HG03432 (cell line): Measurements from ENCODE around the gene SAMHD1.
"Not testable (repeated sequence)": the region's sequence is repeated elsewhere in the genome, so short reads cannot be mapped to it uniquely, and the experiment has no call there.

Source experiments
- ATAC-seq: cut with Tn5 transposase; IDR thresholded peaks from one replicate; pipeline ENCODE4 v1.9.1; 2021; ENCODE audit warnings: mild to moderate bottlenecking, moderate library complexity; ENCODE audit not compliant: unreplicated experiment

Gene SAMHD1

DNA sequence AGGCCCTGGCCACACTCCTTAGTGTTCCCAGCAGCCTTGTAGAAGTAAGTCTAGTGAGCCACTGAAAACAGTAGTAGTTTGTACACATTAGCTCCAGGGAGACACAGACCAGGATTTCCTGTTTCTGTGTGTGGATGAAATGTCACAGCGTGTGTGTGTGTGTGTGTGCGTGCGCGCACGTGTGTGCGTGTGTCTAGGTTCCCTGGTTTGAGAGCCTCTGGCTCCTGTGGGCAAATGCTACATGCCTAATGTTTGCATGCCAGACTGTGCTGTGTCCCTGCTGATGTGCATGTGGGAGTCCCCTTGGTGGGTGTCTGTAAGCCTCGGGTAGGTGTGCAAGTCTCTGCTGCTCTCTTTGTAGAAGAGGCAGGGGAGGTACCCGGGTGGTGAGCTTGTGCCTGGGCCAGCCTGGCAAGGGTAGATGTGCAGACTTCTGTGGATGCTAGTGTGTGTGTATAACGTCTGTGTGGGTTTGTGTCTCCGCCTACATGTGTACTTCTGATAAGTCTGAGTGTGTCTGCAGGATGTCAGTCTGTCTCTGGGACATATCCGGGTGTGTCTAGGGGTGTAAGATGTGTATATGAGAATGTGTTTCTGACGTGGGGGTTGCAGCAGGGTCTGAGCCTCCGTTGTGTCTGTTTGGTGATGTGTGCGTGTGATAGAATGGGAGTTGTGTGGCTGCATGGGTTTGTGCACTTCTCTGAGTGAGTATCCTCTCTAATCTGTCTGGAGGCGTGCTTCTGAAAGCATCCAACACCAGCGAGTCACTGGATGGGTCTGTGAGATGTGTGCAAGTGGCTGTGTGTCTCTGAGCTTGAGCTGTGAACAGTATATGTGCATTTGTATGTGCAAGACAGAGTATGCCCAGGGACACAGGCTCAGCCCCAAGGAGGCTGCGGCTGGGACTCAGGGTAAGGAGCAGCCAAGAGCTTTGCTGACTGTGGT lies 94.5 kb downstream of the SAMHD1 start:
- ATAC-seq: no peak

DNA sequence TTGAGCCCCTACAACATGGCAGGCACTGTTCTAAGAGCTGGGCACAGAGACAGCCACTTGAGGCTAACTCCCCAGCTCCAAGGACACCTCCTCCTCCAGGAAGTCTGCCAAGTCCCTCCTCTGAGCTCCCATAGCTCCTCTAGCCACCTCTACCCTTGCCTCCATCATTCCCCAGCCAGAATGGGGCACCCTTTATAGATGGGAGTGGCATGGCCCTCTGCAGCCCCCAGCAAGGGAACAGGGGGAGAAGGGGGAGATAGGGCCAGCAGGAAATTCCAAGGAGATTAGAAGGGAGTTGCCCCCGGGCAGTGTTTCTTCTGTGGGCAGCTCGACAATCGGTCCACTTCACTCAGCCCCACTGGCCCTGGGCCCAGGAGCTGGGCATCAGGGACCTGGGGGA lies 95.3 kb downstream of the SAMHD1 start:
- no peak for ATAC-seq

DNA sequence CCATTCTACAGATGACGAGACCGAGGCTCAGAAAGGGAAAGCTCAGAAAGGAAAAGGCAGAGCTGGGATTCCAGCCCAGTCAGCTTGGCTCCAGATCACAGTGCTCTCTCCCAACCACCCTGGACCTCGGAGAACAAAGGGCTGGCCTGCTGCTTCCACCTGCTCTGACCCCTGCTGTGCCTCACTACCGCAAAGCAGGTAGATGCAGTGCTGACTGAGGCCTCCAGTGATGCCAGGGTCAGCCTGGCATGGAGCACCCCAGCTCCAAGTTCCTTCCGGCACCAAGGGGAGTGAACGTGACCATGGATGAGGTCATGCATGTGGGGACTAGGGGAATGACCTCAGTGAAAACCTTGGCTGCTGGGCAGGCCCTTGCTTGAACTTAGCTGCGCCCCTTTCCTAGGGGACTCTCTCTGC lies 96.3 kb downstream of the SAMHD1 start:
- ATAC-seq: no peak

DNA sequence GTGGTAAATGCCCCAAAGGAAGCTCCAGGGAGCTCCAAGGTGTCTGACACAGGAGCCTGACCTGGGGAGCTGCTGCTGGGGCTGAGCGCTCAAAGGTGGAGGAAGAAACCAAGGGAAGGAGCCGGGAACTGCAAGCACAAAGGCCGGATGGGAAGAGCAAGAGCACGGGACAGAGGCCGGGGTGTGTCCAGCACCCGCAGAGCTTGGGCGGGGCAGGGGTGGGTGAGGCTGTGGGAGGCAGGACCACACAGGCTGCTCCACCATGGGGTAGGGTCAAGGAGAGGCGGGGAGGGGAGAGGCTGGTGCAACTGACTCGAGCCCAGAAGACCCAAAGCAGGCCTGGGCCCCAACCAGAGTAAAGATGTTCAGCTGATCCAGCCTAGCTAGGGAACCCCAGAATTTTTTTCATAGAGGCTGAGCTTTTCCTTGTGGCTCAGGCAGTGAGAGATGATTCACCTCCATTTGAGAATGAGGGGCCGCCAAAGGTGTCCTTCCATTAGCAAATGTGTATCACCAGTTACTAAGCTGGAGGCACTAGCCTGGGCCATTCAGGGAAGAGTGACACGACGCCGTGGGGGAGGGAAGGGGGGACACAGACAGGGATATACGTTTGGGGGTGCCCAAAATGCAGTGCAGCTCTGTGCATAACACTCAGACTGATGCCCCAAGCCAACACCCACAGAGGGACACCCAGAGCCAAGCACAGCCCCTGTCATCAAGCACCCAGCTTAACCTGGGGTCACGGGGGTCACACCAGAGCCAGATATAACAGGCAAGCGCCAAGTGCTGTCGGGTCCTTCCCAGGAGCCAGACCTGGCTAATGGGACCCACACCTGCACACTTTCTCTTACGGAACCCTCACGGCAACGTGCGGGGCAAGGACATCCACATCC lies 96.9 kb downstream of the SAMHD1 start:
- ATAC-seq: no peak

DNA sequence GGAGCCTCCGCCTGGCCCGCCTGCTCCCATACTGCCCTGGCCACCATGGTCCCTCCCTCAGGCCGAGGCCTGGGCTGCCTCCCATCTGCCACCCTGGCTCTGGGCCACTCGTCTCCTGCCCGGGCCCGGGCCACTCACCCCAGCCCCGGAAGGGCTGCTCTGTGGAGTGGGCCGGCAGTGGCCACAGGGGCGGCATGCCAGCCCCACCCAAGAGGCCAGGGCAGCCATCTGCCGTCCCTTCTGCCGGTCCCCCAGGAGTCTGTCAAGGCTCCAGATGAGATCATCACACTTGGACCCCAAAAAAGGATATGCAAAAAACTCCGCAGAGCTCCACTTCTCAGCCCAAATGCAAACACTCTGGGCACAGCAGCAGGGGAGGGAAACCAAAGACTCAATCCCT lies 99.3 kb downstream of the SAMHD1 start:
- peak; percentile 44 for ATAC-seq

DNA sequence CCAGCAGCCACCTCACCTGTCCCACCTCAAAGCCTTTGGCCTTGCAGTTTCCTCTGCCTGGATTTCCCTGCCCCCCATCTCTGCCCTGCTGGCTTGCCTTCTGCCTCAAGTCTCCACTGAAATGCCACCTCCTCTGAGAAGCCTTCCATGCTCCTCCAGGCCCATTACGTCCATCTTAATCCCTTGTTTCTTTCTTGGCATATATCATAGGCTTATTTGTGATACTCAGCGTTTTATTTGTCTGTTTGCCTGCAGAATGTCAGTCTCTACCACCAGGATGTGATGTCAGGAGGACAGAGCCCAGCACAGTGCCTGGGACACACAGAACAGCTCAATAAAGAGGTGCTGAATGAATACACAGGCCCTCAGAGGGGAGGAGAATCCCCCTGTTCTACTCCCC lies 100.0 kb downstream of the SAMHD1 start:
- ATAC-seq: no peak

DNA sequence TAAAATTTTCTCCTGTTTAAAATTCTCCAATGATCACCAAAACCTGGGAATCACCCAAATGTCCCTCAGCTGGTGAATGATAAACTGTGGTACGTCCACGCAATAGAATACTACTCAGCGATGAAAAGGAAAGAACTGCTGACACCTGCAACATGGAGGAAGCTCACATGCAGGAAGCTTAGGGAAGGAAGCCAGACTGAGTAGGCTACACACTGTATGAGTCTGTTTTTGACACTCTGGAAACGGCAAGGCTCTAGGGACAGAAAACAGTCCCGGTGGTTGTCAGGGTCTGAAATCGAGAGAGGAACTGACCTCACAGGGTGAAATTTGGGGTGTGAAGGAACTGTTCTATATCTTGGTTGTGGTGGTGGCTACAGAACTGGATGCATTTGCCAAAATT lies 100.7 kb downstream of the SAMHD1 start:
- no peak for ATAC-seq

DNA sequence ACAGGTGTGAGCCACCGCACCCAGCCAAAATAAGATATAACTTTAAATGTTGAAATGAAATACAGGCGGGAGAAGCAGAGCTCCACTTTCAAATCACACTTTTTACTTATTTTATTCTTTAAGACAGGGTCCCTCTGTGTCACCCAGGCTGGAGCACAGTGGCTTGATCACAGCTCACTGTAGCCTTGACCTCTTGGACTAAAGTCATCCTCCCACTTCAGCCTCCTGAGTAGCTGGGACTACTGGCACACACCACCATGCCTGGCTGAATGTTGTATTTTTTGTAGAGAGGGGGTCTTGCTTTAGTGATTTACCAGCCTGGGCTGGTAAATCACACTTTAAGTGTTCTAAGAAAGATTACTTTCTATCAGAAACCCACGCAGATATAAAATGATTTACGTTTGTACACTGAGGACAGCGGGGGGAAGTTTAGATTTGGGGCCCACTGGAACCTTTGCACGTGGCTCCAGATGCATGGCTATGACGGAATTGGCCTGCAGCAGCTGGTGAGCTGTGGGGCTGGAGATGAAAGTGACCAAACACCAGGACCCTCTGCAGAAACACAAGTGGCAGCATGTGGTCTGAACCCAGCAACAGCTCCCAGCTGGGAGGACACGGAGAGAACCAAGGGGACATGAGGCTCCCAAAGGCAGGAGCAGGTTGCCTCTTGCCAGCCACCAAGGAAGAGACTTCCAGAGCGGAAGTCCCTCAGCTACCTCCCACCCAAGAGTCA lies 102.0 kb downstream of the SAMHD1 start:
- ATAC-seq: no peak

DNA sequence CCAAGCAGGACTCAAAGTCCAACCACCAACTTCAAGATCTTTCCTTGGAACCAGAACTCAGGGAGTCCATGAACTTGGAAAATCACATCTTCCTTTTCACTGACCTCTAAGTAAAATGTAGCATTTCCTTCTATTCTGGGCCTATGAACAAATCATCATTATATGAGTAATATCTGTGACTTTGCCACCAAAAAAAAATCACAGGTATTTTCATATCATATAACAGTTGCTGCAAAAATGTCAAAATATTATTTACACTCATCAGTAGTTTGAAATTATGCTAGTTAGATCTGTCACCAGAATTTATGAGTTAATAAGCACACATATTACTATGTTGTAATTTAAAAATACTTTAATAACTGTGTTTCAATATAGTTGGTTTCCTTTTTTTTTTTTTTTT lies 102.8 kb downstream of the SAMHD1 start:
- no peak for ATAC-seq

DNA sequence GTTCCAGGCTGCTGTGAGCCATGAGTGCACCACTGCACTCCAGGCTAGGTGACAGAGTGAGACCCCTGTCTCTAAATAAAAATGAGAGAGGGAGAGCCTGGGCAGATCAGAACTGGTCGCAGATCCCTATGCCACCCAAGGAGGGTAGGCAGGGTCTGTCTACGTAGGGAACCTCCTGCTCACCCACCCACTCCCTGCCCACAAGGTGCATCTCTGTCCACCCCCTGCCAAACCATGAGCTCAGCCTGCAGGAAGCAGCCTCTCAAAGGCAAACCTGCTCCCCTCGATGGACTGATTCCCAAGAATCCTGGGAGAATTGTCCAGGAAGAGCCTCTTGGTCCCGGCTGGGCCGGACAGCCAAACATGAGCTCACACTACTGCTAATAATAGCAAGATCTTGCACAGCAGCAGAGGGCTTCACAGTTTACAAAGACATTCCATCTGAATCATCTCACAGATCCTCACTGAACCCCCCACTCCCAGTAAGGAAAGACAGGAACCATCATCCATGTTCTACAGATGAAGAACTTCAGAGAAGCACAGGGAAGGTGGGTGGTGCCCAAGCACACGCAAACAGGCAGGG lies 103.3 kb downstream of the SAMHD1 start:
- no peak for ATAC-seq

DNA sequence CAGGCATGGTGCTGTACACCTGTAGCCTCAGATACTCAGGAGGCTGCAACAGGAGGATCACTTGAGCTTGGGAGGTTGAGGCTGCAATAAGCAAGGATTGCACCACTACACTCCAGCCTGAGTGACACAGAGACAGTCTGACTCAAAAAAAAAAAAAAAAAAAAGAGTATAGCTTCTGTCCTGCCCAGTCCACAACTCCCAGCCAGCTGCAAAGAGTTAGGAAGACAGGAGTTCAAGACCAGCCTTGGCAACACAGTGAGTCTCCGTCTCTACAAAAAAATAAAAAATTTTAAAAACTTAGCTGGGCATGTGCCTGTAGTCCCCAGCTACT lies 103.8 kb downstream of the SAMHD1 start:
- ATAC-seq: no peak

DNA sequence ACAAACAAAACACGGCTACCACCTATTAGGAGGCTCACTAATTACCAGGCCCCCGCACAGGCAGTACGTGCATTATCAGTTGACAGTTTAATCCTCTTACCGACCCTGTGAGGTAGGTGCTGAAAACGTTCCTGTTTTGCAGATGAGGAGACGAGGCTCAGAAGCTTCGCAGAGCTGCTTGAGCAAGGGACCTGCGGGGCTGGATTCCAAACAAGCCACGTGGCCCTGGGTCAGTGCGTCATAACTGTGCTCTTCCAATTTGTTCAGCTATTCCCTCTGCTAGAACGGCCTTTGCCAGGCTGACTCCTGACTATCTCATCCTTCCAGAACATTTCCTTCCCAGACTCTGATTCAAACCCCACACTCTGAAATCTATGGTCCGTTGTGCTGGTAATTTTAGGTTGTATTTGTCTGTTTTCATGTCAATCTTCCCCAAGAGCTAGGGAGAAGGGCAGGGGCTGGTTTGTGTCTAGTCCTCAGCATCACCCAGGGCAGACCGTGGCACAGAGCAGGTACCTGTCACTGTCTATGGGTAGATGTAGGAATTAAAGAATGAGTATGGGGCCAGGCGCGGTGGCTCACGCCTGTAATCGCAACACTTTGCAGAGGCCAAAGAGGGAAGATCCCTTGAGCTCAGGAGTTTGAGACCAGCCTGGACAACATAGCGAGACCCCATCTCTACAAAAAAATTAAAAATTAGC lies 104.3 kb downstream of the SAMHD1 start:
- ATAC-seq: no peak

DNA sequence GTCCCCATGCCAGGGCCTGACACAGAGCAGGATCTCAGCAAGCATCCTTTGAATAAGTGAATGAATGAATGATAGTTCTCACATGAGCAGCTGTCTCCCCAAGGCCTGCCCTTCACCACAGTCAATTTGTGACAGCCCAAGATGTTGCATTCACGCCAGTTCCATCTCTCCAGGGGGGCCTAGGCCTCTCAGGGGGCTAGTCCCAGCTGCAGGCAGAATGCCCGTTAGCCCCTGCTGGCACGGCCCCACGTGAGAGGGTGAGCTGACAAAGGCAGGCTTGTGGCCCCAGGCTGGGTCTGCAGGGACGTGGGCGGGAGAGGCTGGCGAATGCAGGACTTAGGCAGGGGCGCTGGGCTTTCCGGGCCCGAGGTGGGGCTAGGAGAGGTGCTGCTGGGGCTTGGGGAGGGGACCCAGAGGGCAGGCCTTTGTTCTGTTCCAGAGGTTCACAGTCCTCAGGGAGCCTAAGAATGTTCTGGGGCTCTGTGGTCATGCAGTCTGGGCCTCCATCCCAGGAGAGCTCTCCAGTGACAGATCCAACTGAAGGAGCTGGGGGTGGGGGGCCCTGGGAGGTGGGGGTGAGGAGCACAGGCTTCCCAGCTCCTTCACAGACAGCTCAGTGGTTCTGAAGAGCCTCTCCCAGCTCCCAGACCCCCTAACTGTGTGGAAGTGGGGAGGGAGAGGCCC lies 106.1 kb downstream of the SAMHD1 start:
- ATAC-seq: peak; percentile 7

DNA sequence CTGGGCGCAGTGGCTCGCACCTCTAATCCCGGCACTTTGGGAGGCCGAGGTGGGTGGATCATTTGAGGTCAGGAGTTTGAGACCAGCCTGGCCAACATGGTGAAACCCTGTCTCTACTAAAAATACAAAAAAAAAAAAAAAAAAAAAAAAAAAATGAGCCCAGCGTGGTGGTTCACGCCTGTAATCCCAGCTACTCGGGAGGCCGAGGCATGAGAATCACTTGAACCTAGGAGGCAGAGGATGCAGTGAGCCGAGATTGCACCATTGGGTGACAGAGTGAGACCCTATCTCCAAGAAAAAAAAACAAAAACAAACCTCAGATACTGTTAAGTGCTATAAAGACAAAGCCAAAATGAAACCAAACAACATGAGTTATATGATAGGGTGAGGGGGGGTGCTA lies 110.5 kb downstream of the SAMHD1 start:
- ATAC-seq: not testable (repeated sequence)
